Suprapubic skin (tissue), 3 donors: ENCODE data around the gene TRNAU1AP.
"Not testable (repeated sequence)": the region's sequence is repeated elsewhere in the genome, so short reads cannot be mapped to it uniquely, and the experiment has no call there.

Experiments used
- CTCF ChIP-seq, 2 donors: fragments of 200-600 bp in 1 of 2; fragments of 450-650 bp in 1 of 2; sonication (generic) in 1 of 2; IDR thresholded peaks; one replicate each; pipeline ENCODE4 v1.5.1; 2016 to 2019; ENCODE audit warnings: antibody characterized with exemption in 2 of 2, mild to moderate bottlenecking in 1 of 2, moderate library complexity in 1 of 2
- POLR2A ChIP-seq, 2 donors: fragments of 450-650 bp; IDR thresholded peaks; one replicate each; pipeline ENCODE4 v1.6.1; 2017; ENCODE audit warnings: antibody characterized with exemption in 2 of 2, mild to moderate bottlenecking in 2 of 2, moderate library complexity in 2 of 2

DNA sequence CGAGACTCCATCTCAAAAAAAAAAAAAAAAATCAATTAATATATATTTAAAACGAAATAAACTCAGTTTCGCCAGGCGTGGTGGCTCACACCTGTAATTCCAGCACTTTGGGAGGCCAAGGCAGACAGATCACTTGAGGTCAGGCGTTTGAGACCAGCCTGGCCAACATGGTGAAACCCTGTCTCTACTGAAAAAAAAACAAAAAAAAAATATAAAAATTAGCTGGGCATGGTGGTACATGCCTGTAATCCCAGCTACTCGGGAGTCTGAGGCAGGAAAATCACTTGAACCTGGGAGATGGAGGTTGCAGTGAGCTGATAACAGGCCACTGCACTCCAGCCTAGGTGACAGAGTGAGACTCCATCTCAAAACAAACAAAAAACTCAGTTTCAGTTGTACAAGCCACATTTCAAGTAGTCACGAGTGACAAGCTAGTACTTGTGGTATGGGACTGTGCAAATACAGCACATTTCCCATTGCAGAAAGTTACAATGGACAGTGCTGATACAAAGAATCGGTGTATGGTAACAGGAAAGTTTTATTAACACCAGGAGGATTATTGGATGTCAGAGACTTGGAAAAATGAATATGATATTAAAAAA is 11.4 kb upstream of the TRNAU1AP start:
- not testable (repeated sequence) for TF ChIP-seq CTCF, POLR2A (IDR thresholded peaks at IDR 0.05)
